ENCODE data around the gene SETBP1. TPM values are rescaled to one million over a fixed set of nuclear protein-coding genes. Genes with fewer than 3 reads are reported as not detected.

Gene SETBP1
- total RNA-seq, 1 experiment from 2014 or later, result 0.05 TPM

DNA sequence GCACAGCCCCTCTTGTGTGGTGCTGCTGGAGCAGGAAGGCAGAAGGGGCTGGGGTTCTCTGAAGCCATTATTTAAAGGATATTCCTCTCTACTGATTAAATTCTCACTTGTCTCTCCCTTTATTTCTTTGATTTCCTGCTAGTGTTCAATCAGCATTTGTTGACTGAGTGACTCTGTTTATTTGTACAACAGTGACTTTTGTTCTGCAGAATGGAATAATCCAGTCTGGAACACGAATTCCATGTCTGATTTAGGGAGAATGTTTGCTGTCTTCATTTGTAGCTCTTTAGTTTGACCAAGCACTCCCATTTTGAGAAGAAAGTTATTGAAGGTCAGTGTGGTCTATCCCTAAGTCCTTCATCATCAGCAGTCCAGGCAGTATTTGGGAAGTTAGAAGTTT is 141.2 kb downstream of the SETBP1 start:
- intact Hi-C loops (cut with micrococcal nuclease), result no loop called here

DNA sequence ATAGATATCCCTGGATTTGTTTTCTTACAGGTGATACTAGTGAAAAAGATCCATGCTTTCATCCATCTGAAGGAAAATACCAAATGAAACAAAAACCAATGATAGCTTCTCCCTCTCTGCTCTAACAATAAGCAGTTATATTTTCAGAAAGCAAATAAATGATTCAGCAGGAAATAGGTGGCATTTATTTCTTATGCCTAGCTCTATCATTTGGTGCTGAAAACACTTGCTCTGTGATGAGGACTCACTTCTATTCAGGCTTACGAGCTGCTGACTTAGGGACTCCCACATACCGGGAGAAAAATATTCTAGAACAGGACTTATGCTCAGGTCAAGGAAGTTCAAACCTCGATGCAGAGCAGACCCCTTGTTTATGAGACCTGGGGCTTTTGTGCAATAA is 142.6 kb downstream of the SETBP1 start:
- H3K4me3 ChIP-seq (replicated peaks in 1 of 2; ENCODE audit: low read depth in 1 of 2, low read length in 2 of 2), result no peak overlapping the region
- no peaks in the 10 kb centered on the region for H4K20me1 ChIP-seq (ENCODE audit: insufficient read depth)
- H3K27ac ChIP-seq (ENCODE audit: low read depth, low read length), result no peak overlapping the region
- H3K4me2 ChIP-seq (ENCODE audit: low read length), result no peak overlapping the region
- CTCF ChIA-PET, result no interaction called here
- no peaks in the 10 kb centered on the region for H3K36me3 ChIP-seq (ENCODE audit: control insufficient read depth in 1 of 2, insufficient read depth in 2 of 2, low read length in 2 of 2)
- ATAC-seq (no peak), DNase-seq (ENCODE audit: low read depth, low spot score) (no peak)
- POLR2A ChIA-PET, result no interaction called here
- no peaks in the 10 kb centered on the region for H3K9me2 ChIP-seq (ENCODE audit: insufficient read depth)
- H3K4me1 ChIP-seq (ENCODE audit: control insufficient read depth in 1 of 2, insufficient read depth in 2 of 2, low read length in 2 of 2), result no peaks in the 10 kb centered on the region
- intact Hi-C loops (cut with micrococcal nuclease), result no loop called here
- no TSS peak for BruUV-seq (replicated peaks)
- RAD21 ChIA-PET (ENCODE audit: low non-redundant PET in 1 of 2, low total read pairs in 2 of 2, uncharacterized antibody in 2 of 2, unreplicated experiment in 2 of 2), result no interaction called here
- no peaks in the 10 kb centered on the region for H3K27me3 ChIP-seq (ENCODE audit: insufficient read depth, low read length)
- peaks cover 9 to 26% of the 10 kb centered on the region in 2 experiments; a peak in 2 of 4 replicates for H3K9me3 ChIP-seq (ENCODE audit: control insufficient read depth in 1 of 2, insufficient read depth in 1 of 2, low read depth in 1 of 2, low read length in 2 of 2)
- no peak overlapping the region for H3K9ac ChIP-seq (ENCODE audit: low read length)
- no peaks in the 10 kb centered on the region for H3K79me2 ChIP-seq (ENCODE audit: insufficient read depth, low read length)
- no peak for TF ChIP-seq POLR2A (IDR thresholded peaks at IDR 0.05; ENCODE audit: borderline replicate concordance, extremely low read depth, insufficient read depth, insufficient read length)
- H2AFZ ChIP-seq (ENCODE audit: low read depth, low read length, poor library complexity, severe bottlenecking), result no peak overlapping the region

More for the DNA sequence above, 141.2 kb downstream of the SETBP1 start:
- H3K4me3 ChIP-seq (replicated peaks in 1 of 2; ENCODE audit: low read depth in 1 of 2, low read length in 2 of 2), result no peak overlapping the region
- H3K4me2 ChIP-seq (ENCODE audit: low read length), result no peak overlapping the region
- BruUV-seq (replicated peaks), result no TSS peak
- H3K9me2 ChIP-seq (ENCODE audit: insufficient read depth), result no peaks in the 10 kb centered on the region
- no peak overlapping the region for H3K9ac ChIP-seq (ENCODE audit: low read length)
- no peaks in the 10 kb centered on the region for H3K36me3 ChIP-seq (ENCODE audit: control insufficient read depth in 1 of 2, insufficient read depth in 2 of 2, low read length in 2 of 2)
- no peaks in the 10 kb centered on the region for H3K27me3 ChIP-seq (ENCODE audit: insufficient read depth, low read length)
- H3K9me3 ChIP-seq (ENCODE audit: control insufficient read depth in 1 of 2, insufficient read depth in 1 of 2, low read depth in 1 of 2, low read length in 2 of 2), result peaks cover 9 to 29% of the 10 kb centered on the region in 2 experiments; a peak in 2 of 4 replicates
- no peaks in the 10 kb centered on the region for H3K79me2 ChIP-seq (ENCODE audit: insufficient read depth, low read length)
- no peaks in the 10 kb centered on the region for H4K20me1 ChIP-seq (ENCODE audit: insufficient read depth)
- ChIA-PET POLR2A (no interaction called here), RAD21 (ENCODE audit: low non-redundant PET in 1 of 2, low total read pairs in 2 of 2, uncharacterized antibody in 2 of 2, unreplicated experiment in 2 of 2) (no interaction called here), CTCF (no interaction called here)
- no peak for ATAC-seq
- DNase-seq (ENCODE audit: low read depth, low spot score), result no peak
- no peaks in the 10 kb centered on the region for H3K4me1 ChIP-seq (ENCODE audit: control insufficient read depth in 1 of 2, insufficient read depth in 2 of 2, low read length in 2 of 2)
- H3K27ac ChIP-seq (ENCODE audit: low read depth, low read length), result no peak overlapping the region
- H2AFZ ChIP-seq (ENCODE audit: low read depth, low read length, poor library complexity, severe bottlenecking), result no peak overlapping the region
- TF ChIP-seq YY1 (IDR thresholded peaks at IDR 0.05; ENCODE audit: extremely low read depth, insufficient replicate concordance, low read depth, low read length), result no peak

GRCh38 chr18:44823782-44824181 is 143.1 kb downstream of the SETBP1 start:
- no peaks in the 10 kb centered on the region for H3K9me2 ChIP-seq (ENCODE audit: insufficient read depth)
- ATAC-seq (no peak), DNase-seq (ENCODE audit: low read depth, low spot score) (no peak)
- H3K4me3 ChIP-seq (replicated peaks in 1 of 2; ENCODE audit: low read depth in 1 of 2, low read length in 2 of 2), result no peak overlapping the region
- no peaks in the 10 kb centered on the region for H3K36me3 ChIP-seq (ENCODE audit: control insufficient read depth in 1 of 2, insufficient read depth in 2 of 2, low read length in 2 of 2)
- no peaks in the 10 kb centered on the region for H3K79me2 ChIP-seq (ENCODE audit: insufficient read depth, low read length)
- H3K9me3 ChIP-seq (ENCODE audit: control insufficient read depth in 1 of 2, insufficient read depth in 1 of 2, low read depth in 1 of 2, low read length in 2 of 2), result peaks cover 7 to 26% of the 10 kb centered on the region in 2 experiments; a peak in 2 of 4 replicates
- no peak overlapping the region for H3K4me2 ChIP-seq (ENCODE audit: low read length)
- no TSS peak for BruUV-seq (replicated peaks)
- H2AFZ ChIP-seq (ENCODE audit: low read depth, low read length, poor library complexity, severe bottlenecking), result no peak overlapping the region
- no peaks in the 10 kb centered on the region for H4K20me1 ChIP-seq (ENCODE audit: insufficient read depth)
- RAD21 ChIA-PET (ENCODE audit: low non-redundant PET in 1 of 2, low total read pairs in 2 of 2, uncharacterized antibody in 2 of 2, unreplicated experiment in 2 of 2), result no interaction called here
- H3K4me1 ChIP-seq (ENCODE audit: control insufficient read depth in 1 of 2, insufficient read depth in 2 of 2, low read length in 2 of 2), result no peaks in the 10 kb centered on the region
- no peak overlapping the region for H3K27ac ChIP-seq (ENCODE audit: low read depth, low read length)
- POLR2A ChIA-PET, result no interaction called here
- no peak overlapping the region for H3K9ac ChIP-seq (ENCODE audit: low read length)
- no peaks in the 10 kb centered on the region for H3K27me3 ChIP-seq (ENCODE audit: insufficient read depth, low read length)
- intact Hi-C loops (cut with micrococcal nuclease), result no loop called here
- CTCF ChIA-PET, result no interaction called here
- TF ChIP-seq ZNF274 (IDR thresholded peaks at IDR 0.05; ENCODE audit: low read depth, low read length) (no peak), FOSL1 (IDR thresholded peaks at IDR 0.05; ENCODE audit: low read depth) (no peak), ZFX (IDR thresholded peaks at IDR 0.05) (no peak), POLR2AphosphoS5 (IDR thresholded peaks at IDR 0.05; ENCODE audit: low read depth, low read length) (no peak), TCF7L2 (IDR thresholded peaks at IDR 0.05; ENCODE audit: borderline replicate concordance, extremely low read depth, insufficient read depth, insufficient read length) (no peak), EGR1 (IDR thresholded peaks at IDR 0.05; ENCODE audit: low read depth) (no peak), CTCF (IDR thresholded peaks at IDR 0.05 in 2 of 3, conservative IDR thresholded peaks at IDR 0.05 in 1 of 3; ENCODE audit: borderline replicate concordance in 1 of 3, insufficient read depth in 1 of 3, low read depth in 2 of 3, low read length in 2 of 3) (no peak), JUND (IDR thresholded peaks at IDR 0.05) (no peak), EZH2 (IDR thresholded peaks at IDR 0.05) (no peak), SRF (IDR thresholded peaks at IDR 0.05; ENCODE audit: low read depth) (no peak), SP1 (IDR thresholded peaks at IDR 0.05; ENCODE audit: low read depth) (no peak)
- TF ChIP-seq, protein P1, sequence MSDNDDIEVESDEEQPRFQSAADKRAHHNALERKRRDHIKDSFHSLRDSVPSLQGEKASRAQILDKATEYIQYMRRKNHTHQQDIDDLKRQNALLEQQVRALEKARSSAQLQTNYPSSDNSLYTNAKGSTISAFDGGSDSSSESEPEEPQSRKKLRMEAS (IDR thresholded peaks at IDR 0.05), result no peak
